ENCODE data around the gene SUPT20H. TPM values are rescaled to one million over a fixed set of nuclear protein-coding genes. Genes with fewer than 3 reads are reported as not detected.

Gene SUPT20H
- total and polyA plus RNA-seq, 10 of the 15 experiments (the other 5 are each of a cell fraction or from before 2014, with no cell fraction given): 12.3 to 69.8 (median 47.5) TPM

DNA sequence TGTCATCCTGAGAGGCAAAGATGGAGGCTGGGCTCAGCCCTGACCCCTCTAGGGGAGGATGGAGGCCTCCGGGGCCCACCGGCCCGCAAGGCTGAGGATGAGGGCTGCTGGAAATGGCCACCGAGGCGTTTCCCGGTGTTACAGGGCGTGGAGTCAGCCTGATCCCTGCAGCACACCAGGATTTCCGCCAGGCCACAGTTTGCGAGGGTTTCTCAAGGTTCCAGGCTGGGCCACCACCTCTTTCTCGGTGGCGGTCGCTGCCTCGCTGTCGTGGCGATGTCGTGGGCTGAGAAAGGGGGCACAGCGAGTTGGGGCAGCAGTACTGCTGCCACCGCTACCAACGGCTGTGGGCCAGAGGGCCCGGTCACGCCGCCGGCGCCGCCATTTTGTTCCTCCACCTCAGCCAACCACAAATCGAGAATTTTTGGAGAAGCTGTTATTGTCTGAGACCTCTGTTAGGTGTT, 45.8 kb upstream of the SUPT20H start, which contains the start of gene CSNK1A1L (continued):
- TF ChIP-seq, protein P1, sequence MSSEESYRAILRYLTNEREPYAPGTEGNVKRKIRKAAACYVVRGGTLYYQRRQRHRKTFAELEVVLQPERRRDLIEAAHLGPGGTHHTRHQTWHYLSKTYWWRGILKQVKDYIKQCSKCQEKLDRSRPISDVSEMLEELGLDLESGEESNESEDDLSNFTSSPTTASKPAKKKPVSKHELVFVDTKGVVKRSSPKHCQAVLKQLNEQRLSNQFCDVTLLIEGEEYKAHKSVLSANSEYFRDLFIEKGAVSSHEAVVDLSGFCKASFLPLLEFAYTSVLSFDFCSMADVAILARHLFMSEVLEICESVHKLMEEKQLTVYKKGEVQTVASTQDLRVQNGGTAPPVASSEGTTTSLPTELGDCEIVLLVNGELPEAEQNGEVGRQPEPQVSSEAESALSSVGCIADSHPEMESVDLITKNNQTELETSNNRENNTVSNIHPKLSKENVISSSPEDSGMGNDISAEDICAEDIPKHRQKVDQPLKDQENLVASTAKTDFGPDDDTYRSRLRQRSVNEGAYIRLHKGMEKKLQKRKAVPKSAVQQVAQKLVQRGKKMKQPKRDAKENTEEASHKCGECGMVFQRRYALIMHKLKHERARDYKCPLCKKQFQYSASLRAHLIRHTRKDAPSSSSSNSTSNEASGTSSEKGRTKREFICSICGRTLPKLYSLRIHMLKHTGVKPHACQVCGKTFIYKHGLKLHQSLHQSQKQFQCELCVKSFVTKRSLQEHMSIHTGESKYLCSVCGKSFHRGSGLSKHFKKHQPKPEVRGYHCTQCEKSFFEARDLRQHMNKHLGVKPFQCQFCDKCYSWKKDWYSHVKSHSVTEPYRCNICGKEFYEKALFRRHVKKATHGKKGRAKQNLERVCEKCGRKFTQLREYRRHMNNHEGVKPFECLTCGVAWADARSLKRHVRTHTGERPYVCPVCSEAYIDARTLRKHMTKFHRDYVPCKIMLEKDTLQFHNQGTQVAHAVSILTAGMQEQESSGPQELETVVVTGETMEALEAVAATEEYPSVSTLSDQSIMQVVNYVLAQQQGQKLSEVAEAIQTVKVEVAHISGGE (CRISPR knock-in tag; IDR thresholded peaks at IDR 0.05): no peak
- no peak for TF ChIP-seq IKZF2 (IDR thresholded peaks at IDR 0.05)
- TF ChIP-seq RUNX3 (IDR thresholded peaks at IDR 0.05; ENCODE audit: low read length): no peak
- no peak for TF ChIP-seq EZH2 (IDR thresholded peaks at IDR 0.05; ENCODE audit: borderline replicate concordance, control insufficient read depth, low read depth, low read length)

DNA sequence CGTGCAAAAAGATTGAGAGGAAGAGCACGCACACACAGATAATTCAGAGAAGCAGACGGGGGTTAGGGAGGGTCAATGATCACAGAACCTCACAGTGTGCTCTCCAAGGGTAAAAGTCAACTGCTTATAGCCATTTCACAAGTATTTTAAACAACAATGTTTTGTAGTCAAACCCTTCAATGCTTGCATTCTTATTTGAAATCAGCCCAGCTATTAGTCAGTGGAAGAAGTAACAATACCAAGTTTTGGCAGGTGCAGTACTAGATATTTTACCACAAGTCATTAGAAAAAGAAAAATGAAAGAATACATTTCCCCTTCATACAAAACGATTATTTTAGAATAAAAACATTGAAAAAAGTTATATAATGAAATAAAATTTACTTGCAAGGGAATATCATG, 43.4 kb upstream of the SUPT20H start:
- CTCF ChIA-PET: no interaction called here
- H3K4me1 ChIP-seq (ENCODE audit: control insufficient read depth, insufficient read depth, low read length): no peaks in the 10 kb centered on the region
- no TSS peak for BruUV-seq (replicated peaks)
- no peaks in the 10 kb centered on the region for H4K20me1 ChIP-seq (ENCODE audit: control insufficient read depth, insufficient read depth)
- POLR2A ChIA-PET: no interaction called here
- in situ Hi-C loops (cut with MboI) (no loop called here), intact Hi-C loops (cut with micrococcal nuclease; ENCODE audit: unreplicated experiment) (no loop called here)
- no peaks in the 10 kb centered on the region for H3K36me3 ChIP-seq (ENCODE audit: control insufficient read depth in 2 of 2, insufficient read depth in 2 of 2, low read length in 1 of 2)
- no peak overlapping the region for H2AFZ ChIP-seq (ENCODE audit: control insufficient read depth, low read depth, low read length)
- RAD21 ChIA-PET (ENCODE audit: unreplicated experiment): no interaction called here
- ATAC-seq (no peak), FAIRE-seq (no peak), DNase-seq (ENCODE audit: low read depth, low spot score) (no peak)
- SMC1A ChIA-PET (ENCODE audit: uncharacterized antibody, unreplicated experiment): interaction anchor here (0.6 kb wide), 1 partner anchor 1557 kb away, joined by 4 read pairs; no protein-coding TSS in a partner anchor
- H3K4me3 ChIP-seq: no peak overlapping the region
- no peaks in the 10 kb centered on the region; a peak in 3 of 4 replicates for H3K27me3 ChIP-seq (replicated peaks in 1 of 2; ENCODE audit: control insufficient read depth in 2 of 2, insufficient read depth in 2 of 2, low read length in 1 of 2)
- H3K27ac ChIP-seq (ENCODE audit: control insufficient read depth, insufficient read depth): no peak overlapping the region
- 34% methylated on average over 4 of the region's 4 CpGs for WGBS (ENCODE audit: insufficient coverage, insufficient replicate concordance, low lambda C conversion rate, missing lambda C conversion rate)
- H3K4me2 ChIP-seq (ENCODE audit: control insufficient read depth, insufficient read depth): no peak overlapping the region
- no peak overlapping the region for H3K9ac ChIP-seq (ENCODE audit: control insufficient read depth, insufficient read depth, low read length)
- H3K9me3 ChIP-seq (replicated peaks; ENCODE audit: control insufficient read depth, insufficient read depth, low read length): no peaks in the 10 kb centered on the region
- no peaks in the 10 kb centered on the region for H3K79me2 ChIP-seq (ENCODE audit: control insufficient read depth, insufficient read depth, low read length)
- TF ChIP-seq MYC (IDR thresholded peaks at IDR 0.05; ENCODE audit: insufficient read depth, insufficient read length, insufficient replicate concordance, low read length, severe bottlenecking) (no peak), KDM1A (IDR thresholded peaks at IDR 0.05; ENCODE audit: borderline replicate concordance) (no peak), CREB1 (IDR thresholded peaks at IDR 0.05; ENCODE audit: low read depth) (no peak), RFX5 (IDR thresholded peaks at IDR 0.05; ENCODE audit: low read depth, low read length) (no peak), SPI1 (IDR thresholded peaks at IDR 0.05; ENCODE audit: borderline replicate concordance, insufficient read depth, low read depth, low read length) (no peak), RAD21 (IDR thresholded peaks at IDR 0.05; ENCODE audit: insufficient read depth, low read depth, low read length) (no peak), NFIC (IDR thresholded peaks at IDR 0.05; ENCODE audit: low read depth, low read length) (no peak), ETV6 (conservative IDR thresholded peaks at IDR 0.05 in 1 of 2, IDR thresholded peaks at IDR 0.05 in 1 of 2; ENCODE audit: borderline replicate concordance in 1 of 2, low read depth in 1 of 2) (no peak)
- TF ChIP-seq, protein P2, sequence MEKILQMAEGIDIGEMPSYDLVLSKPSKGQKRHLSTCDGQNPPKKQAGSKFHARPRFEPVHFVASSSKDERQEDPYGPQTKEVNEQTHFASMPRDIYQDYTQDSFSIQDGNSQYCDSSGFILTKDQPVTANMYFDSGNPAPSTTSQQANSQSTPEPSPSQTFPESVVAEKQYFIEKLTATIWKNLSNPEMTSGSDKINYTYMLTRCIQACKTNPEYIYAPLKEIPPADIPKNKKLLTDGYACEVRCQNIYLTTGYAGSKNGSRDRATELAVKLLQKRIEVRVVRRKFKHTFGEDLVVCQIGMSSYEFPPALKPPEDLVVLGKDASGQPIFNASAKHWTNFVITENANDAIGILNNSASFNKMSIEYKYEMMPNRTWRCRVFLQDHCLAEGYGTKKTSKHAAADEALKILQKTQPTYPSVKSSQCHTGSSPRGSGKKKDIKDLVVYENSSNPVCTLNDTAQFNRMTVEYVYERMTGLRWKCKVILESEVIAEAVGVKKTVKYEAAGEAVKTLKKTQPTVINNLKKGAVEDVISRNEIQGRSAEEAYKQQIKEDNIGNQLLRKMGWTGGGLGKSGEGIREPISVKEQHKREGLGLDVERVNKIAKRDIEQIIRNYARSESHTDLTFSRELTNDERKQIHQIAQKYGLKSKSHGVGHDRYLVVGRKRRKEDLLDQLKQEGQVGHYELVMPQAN (conservative IDR thresholded peaks at IDR 0.05): no peak
- TF ChIP-seq, protein P3, sequence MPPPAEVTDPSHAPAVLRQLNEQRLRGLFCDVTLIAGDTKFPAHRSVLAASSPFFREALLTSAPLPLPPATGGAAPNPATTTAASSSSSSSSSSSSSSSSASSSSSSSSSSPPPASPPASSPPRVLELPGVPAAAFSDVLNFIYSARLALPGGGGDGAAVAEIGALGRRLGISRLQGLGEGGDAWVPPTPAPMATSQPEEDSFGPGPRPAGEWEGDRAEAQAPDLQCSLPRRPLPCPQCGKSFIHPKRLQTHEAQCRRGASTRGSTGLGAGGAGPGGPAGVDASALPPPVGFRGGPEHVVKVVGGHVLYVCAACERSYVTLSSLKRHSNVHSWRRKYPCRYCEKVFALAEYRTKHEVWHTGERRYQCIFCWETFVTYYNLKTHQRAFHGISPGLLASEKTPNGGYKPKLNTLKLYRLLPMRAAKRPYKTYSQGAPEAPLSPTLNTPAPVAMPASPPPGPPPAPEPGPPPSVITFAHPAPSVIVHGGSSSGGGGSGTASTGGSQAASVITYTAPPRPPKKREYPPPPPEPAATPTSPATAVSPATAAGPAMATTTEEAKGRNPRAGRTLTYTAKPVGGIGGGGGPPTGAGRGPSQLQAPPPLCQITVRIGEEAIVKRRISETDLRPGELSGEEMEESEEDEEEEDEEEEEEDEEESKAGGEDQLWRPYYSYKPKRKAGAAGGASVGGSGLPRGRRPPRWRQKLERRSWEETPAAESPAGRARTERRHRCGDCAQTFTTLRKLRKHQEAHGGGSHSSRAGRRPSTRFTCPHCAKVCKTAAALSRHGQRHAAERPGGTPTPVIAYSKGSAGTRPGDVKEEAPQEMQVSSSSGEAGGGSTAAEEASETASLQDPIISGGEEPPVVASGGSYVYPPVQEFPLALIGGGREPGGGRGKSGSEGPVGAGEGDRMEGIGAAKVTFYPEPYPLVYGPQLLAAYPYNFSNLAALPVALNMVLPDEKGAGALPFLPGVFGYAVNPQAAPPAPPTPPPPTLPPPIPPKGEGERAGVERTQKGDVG (CRISPR knock-in tag; IDR thresholded peaks at IDR 0.05): no peak

Measured in GM12878 (cell line).